DOHH2 (cell line): ENCODE results near the gene PYCR2.

Experiments
- H3F3A ChIP-seq: fragments of 200-600 bp; sonication (generic), shearing (Covaris generic); 2 replicates; pipeline ENCODE4 v1.6.0; 2016; ENCODE audit warnings: antibody characterized with exemption, mild to moderate bottlenecking; ENCODE audit not compliant: control insufficient read depth, insufficient read depth
- H3K27ac ChIP-seq: fragments of 200-600 bp; sonication (generic); 2 replicates; pipeline ENCODE4 v1.5.1; 2014; ENCODE audit warnings: low read depth, mild to moderate bottlenecking, low read length, moderate library complexity
- H3K27me3 ChIP-seq: fragments of 200-600 bp; sonication (generic); 2 replicates; pipeline ENCODE4 v1.6.1; 2014; ENCODE audit warnings: mild to moderate bottlenecking, low read length, mixed read lengths; ENCODE audit not compliant: control insufficient read depth
- H3K36me3 ChIP-seq: fragments of 200-600 bp; sonication (generic); 2 replicates; pipeline ENCODE4 v1.6.1; 2014; ENCODE audit warnings: mild to moderate bottlenecking, low read length, moderate library complexity, mixed read lengths; ENCODE audit not compliant: control insufficient read depth
- H3K4me1 ChIP-seq: fragments of 200-600 bp; sonication (generic); 2 replicates; pipeline ENCODE4 v1.6.1; 2014; ENCODE audit warnings: mild to moderate bottlenecking, low read length, mixed read lengths; ENCODE audit not compliant: control insufficient read depth
- H3K4me2 ChIP-seq: fragments of 200-600 bp; sonication (generic); 2 replicates; pipeline ENCODE4 v1.6.0; 2014; ENCODE audit warnings: mild to moderate bottlenecking, low read length, moderate library complexity
- H3K4me3 ChIP-seq: fragments of 200-600 bp; sonication (generic); 2 replicates; pipeline ENCODE4 v1.5.1; 2014; ENCODE audit warnings: mild to moderate bottlenecking, low read length, mixed read lengths
- H3K79me2 ChIP-seq: fragments of 200-600 bp; sonication (generic); 2 replicates; pipeline ENCODE4 v1.6.1; 2014; ENCODE audit warnings: mild to moderate bottlenecking, low read length, mixed read lengths; ENCODE audit not compliant: control insufficient read depth
- H3K9me2 ChIP-seq: fragments of 200-600 bp; sonication (generic); replicated peaks from 2 replicates; pipeline ENCODE4 v1.6.1; 2014; ENCODE audit warnings: mild to moderate bottlenecking, low read length, mixed read lengths; ENCODE audit not compliant: control insufficient read depth
- H3K9me3 ChIP-seq: fragments of 200-600 bp; sonication (generic); 2 replicates; pipeline ENCODE4 v1.6.1; 2014; ENCODE audit warnings: antibody characterized with exemption, low read length, mixed read lengths; ENCODE audit not compliant: control insufficient read depth, insufficient read depth
- H4K20me1 ChIP-seq: fragments of 200-600 bp; sonication (generic); 2 replicates; pipeline ENCODE4 v1.6.0; 2014; ENCODE audit warnings: low read depth, mild to moderate bottlenecking, antibody characterized with exemption, low read length, moderate library complexity; ENCODE audit not compliant: control insufficient read depth, insufficient read depth
- CTCF ChIP-seq: fragments of 200-600 bp; sonication (generic); IDR thresholded peaks from one replicate; pipeline ENCODE4 v1.5.1; 2014; ENCODE audit warnings: antibody characterized with exemption, mild to moderate bottlenecking, low read depth, low read length; ENCODE audit not compliant: poor library complexity, severe bottlenecking
- EZH2phosphoT487 ChIP-seq: fragments of 200-600 bp; sonication (generic); IDR thresholded peaks from 2 replicates; pipeline ENCODE4 v1.6.1; 2017; ENCODE audit warnings: borderline replicate concordance, mild to moderate bottlenecking, antibody characterized with exemption, low read length, moderate library complexity, mixed read lengths

PYCR2 gene

GRCh38 chr1:225942574-225942973 lies 18.5 kb upstream of the PYCR2 start:
- Histone ChIP-seq H3K4me2 (peak overlapping the region; percentile 35), H3K4me1 (peaks cover 28% of the 10 kb centered on the region), H3K9me3 (no peaks in the 10 kb centered on the region), H3K27me3 (peaks cover 8% of the 10 kb centered on the region; the same call in 1 of the 2 replicates), H3K36me3 (peaks cover 8% of the 10 kb centered on the region; the same call in 1 of the 2 replicates), H3K9me2 (no peaks in the 10 kb centered on the region), H3K4me3 (no peak overlapping the region), H3K79me2 (no peaks in the 10 kb centered on the region), H3F3A (no peaks in the 10 kb centered on the region), H4K20me1 (no peaks in the 10 kb centered on the region), H3K27ac (no peak overlapping the region)
- TF ChIP-seq EZH2phosphoT487 = no peak
- no peak for TF ChIP-seq CTCF

- H3K4me1 ChIP-seq = peaks cover 29% of the 10 kb centered on the region
- H3K27ac ChIP-seq = no peak overlapping the region
- TF ChIP-seq EZH2phosphoT487 (no peak), CTCF (no peak)
- H3K36me3 ChIP-seq = peaks cover 8% of the 10 kb centered on the region; the same call in 1 of the 2 replicates
- no peak overlapping the region for H3K4me2 ChIP-seq
- H3K4me3 ChIP-seq = no peak overlapping the region
- H3K27me3 ChIP-seq = peaks cover 5% of the 10 kb centered on the region; the same call in 1 of the 2 replicates
- no peaks in the 10 kb centered on the region for H3K9me2 ChIP-seq
- H4K20me1 ChIP-seq = no peaks in the 10 kb centered on the region
- no peaks in the 10 kb centered on the region for H3F3A ChIP-seq
- no peaks in the 10 kb centered on the region for H3K79me2 ChIP-seq
- H3K9me3 ChIP-seq = no peaks in the 10 kb centered on the region
These were observed 17.8 kb upstream of the PYCR2 start for GRCh38 chr1:225941942-225942222.

DNA sequence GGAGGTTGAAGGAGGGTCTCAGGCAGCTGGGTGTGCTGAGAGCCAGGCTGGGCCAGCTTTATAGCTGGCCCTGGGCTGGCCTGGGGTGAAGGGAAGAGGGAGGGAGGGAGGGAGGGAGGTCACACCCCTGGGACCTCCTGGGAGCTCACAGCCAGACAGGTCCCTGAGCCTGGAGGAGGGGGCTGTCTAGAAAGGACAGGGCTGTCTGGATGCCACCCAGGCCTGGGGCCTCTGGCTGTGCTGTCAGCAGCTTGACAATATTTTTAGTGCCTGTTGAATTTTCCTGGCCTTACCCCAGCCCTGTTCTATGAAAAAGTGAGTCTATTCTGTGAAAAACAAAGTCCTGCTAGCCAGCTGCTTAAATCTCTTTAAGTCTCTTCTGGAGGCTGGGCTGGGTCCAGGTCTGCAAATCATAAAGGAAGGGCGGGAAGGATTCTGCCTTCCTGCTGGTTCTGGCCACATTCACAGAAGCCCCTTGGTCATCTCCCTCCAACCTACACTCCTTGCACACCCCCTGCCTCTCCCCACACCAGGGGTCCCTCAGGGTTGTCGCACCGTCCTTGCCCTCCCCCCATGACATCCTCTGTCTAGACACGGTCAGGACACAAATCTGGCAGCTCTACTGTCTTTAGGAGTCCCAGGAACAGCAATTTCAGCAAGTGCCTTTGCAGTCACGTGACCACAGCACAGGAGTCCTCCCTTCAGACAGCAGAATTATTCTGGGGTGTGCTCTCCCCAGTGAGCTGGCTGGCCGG lies 17.3 kb upstream of the PYCR2 start, which contains the start of gene LEFTY2:
TSS of gene LEFTY2 (minus strand) at position 34 of the 755 bp plus-strand sequence. CDS start 80 bp downstream, outside the sequence.
- peaks cover 34% of the 10 kb centered on the region for H3K4me1 ChIP-seq
- H3F3A ChIP-seq = no peaks in the 10 kb centered on the region
- no peak for TF ChIP-seq CTCF
- TF ChIP-seq EZH2phosphoT487 = no peak
- no peaks in the 10 kb centered on the region for H4K20me1 ChIP-seq
- H3K27ac ChIP-seq = no peak within 1 kb of the TSS
- H3K27me3 ChIP-seq = peaks cover 2% of the 10 kb centered on the region; the same call in 1 of the 2 replicates
- H3K4me2 ChIP-seq = no peak within 1 kb of the TSS
- H3K9me3 ChIP-seq = no peaks in the 10 kb centered on the region
- H3K36me3 ChIP-seq = peaks cover 8% of the 10 kb centered on the region; the same call in 1 of the 2 replicates
- H3K9me2 ChIP-seq = no peaks in the 10 kb centered on the region
- no peaks in the 10 kb centered on the region for H3K79me2 ChIP-seq
- H3K4me3 ChIP-seq = no peak within 1 kb of the TSS
